ENCODE data around the gene ADAMTS12. TPM values are rescaled to one million over a fixed set of nuclear protein-coding genes. Genes with fewer than 3 reads are reported as not detected.

The ADAMTS12 gene
- total and polyA plus RNA-seq, 8 donors = 0.31 to 4.2 (median 0.40) TPM

DNA sequence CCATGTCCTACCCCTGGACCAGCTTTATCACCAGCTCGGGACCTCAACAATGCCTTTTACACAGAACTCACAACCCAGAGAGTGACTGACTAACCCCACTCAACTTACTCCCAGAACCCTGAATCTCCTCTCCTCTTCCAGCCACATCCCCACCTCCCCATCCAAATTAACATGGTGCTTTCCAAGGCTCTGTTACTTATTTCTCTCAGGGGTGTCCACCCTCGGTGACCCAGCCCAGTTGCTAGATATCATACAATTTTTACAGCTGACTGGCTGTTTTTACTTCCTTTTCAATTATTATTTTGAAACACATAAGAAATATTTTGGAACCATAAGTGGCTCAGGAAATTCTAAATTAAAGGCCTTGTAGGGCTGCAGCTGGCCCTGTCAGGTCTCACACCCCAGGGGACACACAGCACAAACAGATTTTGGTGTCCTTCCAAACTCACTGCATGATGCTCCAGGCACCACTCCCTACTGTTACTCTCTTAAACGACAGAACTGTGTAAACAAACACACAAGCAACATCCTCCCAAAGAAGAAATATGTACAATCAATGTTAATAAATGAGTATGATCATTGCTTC is 180.6 kb downstream of the ADAMTS12 start:
- intact Hi-C loops (cut with DNase I) = no loop called here
- no peak overlapping the region for H3K27ac ChIP-seq
- WGBS, 2 donors = 60 to 65% methylated on average over 3 of the region's 3 CpGs
- H3K36me3 ChIP-seq = no peaks in the 10 kb centered on the region
- no peak overlapping the region for H3K4me3 ChIP-seq
- FAIRE-seq = no peak
- no peak for DNase-seq
- no peak for ATAC-seq
- no peaks in the 10 kb centered on the region for H3K27me3 ChIP-seq
- H3K4me1 ChIP-seq = no peaks in the 10 kb centered on the region
- no peak for TF ChIP-seq CTCF (IDR thresholded peaks at IDR 0.05)
- H3K9me3 ChIP-seq = no peaks in the 10 kb centered on the region

DNA sequence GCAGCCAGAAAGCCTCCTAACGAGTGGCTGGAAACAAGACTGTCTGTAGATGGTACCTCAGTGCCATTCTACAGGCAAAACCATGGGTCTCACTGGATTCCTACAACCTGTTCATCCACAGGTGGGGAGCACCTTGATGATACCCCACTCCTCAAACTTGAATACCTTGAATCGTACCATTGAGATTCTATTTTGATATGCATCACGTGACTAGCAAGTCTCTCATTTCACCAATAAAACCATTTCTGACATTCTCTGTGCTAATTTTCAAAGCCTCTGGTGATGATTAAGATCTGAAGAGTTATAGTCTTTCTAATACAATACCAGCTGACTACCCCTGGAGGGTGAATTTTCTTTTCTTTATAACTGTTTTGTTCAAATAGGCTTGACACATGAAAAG is 188.9 kb downstream of the ADAMTS12 start:
- DNase-seq (no peak), ATAC-seq (no peak), FAIRE-seq (no peak)
- H3K27me3 ChIP-seq = no peaks in the 10 kb centered on the region
- no peak overlapping the region for H3K27ac ChIP-seq
- no peaks in the 10 kb centered on the region for H3K36me3 ChIP-seq
- H3K4me1 ChIP-seq = no peaks in the 10 kb centered on the region
- no peak for TF ChIP-seq CTCF (IDR thresholded peaks at IDR 0.05)
- 72 to 79% methylated on average over 3 of the region's 3 CpGs for WGBS, 2 donors
- no peaks in the 10 kb centered on the region for H3K9me3 ChIP-seq
- intact Hi-C loops (cut with DNase I) = no loop called here
- no peak overlapping the region for H3K4me3 ChIP-seq

DNA sequence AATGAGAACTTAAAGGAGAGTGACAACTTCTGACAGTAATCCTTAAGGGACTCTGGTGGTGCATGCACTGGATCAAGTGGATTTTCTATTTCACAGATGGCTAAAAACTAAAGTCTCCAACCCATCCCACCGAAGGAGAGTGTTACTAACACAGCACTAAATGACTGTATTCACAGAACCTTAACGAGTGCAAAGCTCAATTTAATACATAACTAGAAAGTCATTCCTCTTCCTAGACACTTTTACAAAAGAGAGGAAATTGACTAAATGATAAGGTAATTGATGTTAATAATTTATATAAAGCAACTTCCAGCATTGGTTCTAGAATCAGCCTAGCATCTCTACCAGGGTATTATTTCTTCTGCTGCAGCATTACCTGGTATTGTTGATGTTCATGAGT is 189.8 kb downstream of the ADAMTS12 start:
- no peak overlapping the region for H3K27ac ChIP-seq
- 22 to 23% methylated on average over 2 of the region's 2 CpGs for WGBS, 2 donors
- intact Hi-C loops (cut with DNase I) = no loop called here
- H3K4me1 ChIP-seq = no peaks in the 10 kb centered on the region
- no peak for FAIRE-seq
- ATAC-seq = no peak
- no peak overlapping the region for H3K4me3 ChIP-seq
- H3K27me3 ChIP-seq = no peaks in the 10 kb centered on the region
- no peaks in the 10 kb centered on the region for H3K36me3 ChIP-seq
- H3K9me3 ChIP-seq = no peaks in the 10 kb centered on the region
- TF ChIP-seq CTCF (IDR thresholded peaks at IDR 0.05) = no peak
- DNase-seq = no peak

DNA sequence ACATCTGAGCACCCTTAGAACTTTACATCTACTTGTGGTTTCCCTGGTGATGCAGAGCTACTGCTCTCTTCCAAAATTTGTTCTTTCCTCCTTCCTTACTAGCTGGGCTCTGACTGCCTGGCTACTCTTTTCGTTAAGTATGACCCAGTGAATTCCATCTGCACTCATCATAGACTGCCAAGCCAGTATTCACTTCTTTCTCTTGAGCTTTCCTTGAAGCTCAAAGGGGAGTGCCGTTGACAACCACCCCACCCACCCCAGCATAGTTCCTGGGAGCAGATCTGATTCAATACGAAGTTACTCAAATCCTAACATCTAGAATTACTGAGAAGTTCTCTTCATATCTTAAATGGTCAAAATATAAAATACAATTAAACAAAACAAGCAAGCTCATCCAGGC is 190.5 kb downstream of the ADAMTS12 start:
- DNase-seq = no peak
- H3K4me1 ChIP-seq = no peaks in the 10 kb centered on the region
- 56 to 63% methylated on average over 3 of the region's 3 CpGs for WGBS, 2 donors
- intact Hi-C loops (cut with DNase I) = no loop called here
- no peaks in the 10 kb centered on the region for H3K9me3 ChIP-seq
- no peak overlapping the region for H3K27ac ChIP-seq
- H3K4me3 ChIP-seq = no peak overlapping the region
- ATAC-seq = no peak
- no peaks in the 10 kb centered on the region for H3K27me3 ChIP-seq
- H3K36me3 ChIP-seq = no peaks in the 10 kb centered on the region
- FAIRE-seq = no peak
- no peak for TF ChIP-seq CTCF (IDR thresholded peaks at IDR 0.05)

DNA sequence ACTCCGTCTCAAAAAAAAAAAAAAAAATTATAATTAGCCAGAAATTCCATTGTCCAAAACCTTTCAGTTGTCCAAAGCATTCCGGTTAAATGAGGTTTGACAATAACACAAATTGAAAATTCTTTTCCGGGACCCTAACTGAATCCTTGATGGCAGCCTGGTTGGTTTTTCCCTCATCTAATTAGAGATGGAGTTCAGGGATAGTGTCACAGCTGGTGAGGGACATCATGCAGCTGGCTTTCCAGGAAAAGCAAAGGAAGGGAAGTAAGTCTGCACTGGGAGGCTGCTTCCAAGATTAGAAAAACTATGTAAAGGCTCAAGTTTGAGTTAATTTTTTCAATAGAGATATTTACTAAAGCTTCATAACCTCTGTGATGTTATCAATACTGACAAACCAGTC is 195.4 kb downstream of the ADAMTS12 start:
- DNase-seq (no peak), ATAC-seq (no peak), FAIRE-seq (no peak)
- Histone ChIP-seq H3K27ac (no peak overlapping the region), H3K4me1 (no peaks in the 10 kb centered on the region), H3K27me3 (no peaks in the 10 kb centered on the region), H3K9me3 (peaks cover 0 to 4% (median 0%) of the 10 kb centered on the region in 4 donors), H3K4me3 (no peak overlapping the region), H3K36me3 (no peaks in the 10 kb centered on the region)
- intact Hi-C loops (cut with DNase I) = no loop called here
- WGBS, 2 donors = 81 to 93% methylated on average over 2 to 3 of the region's 3 CpGs
- no peak for TF ChIP-seq CTCF (IDR thresholded peaks at IDR 0.05)
